Measurements from ENCODE around the gene SF3B5. TPM values are rescaled to one million over a fixed set of nuclear protein-coding genes. Genes with fewer than 3 reads are reported as not detected.
"Not testable (repeated sequence)": the region's sequence is repeated elsewhere in the genome, so short reads cannot be mapped to it uniquely, and the experiment has no call there.

Gene SF3B5
- total and polyA plus RNA-seq, 2 of the 8 experiments (the other 6 are each of a cell fraction or from before 2014, with no cell fraction given) = 195 to 588 TPM

GRCh38 chr6:144047688-144048087 lies 47.7 kb downstream of the SF3B5 start (continued):
- TF ChIP-seq CTBP2 (IDR thresholded peaks at IDR 0.05; ENCODE audit: borderline replicate concordance, insufficient read depth, insufficient read length, low read length) (no peak), SIRT6 (IDR thresholded peaks at IDR 0.05; ENCODE audit: low read length) (no peak), CBX5 (IDR thresholded peaks at IDR 0.05; ENCODE audit: low read depth, low read length) (no peak), SUZ12 (IDR thresholded peaks at IDR 0.05; ENCODE audit: low read length) (no peak), CREB1 (IDR thresholded peaks at IDR 0.05) (no peak)

GRCh38 chr6:144046672-144047071 lies 48.7 kb downstream of the SF3B5 start:
- H3K23ac ChIP-seq (ENCODE audit: insufficient read length); H2BK12ac ChIP-seq (ENCODE audit: low read depth, low read length); H3K27ac ChIP-seq (ENCODE audit: low read depth, low read length); H2BK15ac ChIP-seq (ENCODE audit: low read length); DNase-seq (ENCODE audit: low read depth in 1 of 2, low spot score in 2 of 2); H3K27me3 ChIP-seq (replicated peaks in 1 of 4; ENCODE audit: control insufficient read depth in 3 of 4, extremely low read depth in 1 of 4, insufficient read depth in 3 of 4, low read length in 3 of 4); H2BK5ac ChIP-seq (ENCODE audit: low read depth, low read length); H3K79me1 ChIP-seq (ENCODE audit: low read depth, low read length); H4K20me1 ChIP-seq (replicated peaks in 1 of 2; ENCODE audit: control insufficient read depth in 1 of 2, insufficient read depth in 2 of 2, low read length in 2 of 2); H3K9ac ChIP-seq (replicated peaks in 1 of 4; ENCODE audit: extremely low read depth in 1 of 4, low read depth in 3 of 4, low read length in 3 of 4); FAIRE-seq; H2AK5ac ChIP-seq (ENCODE audit: low read depth, low read length); H4K91ac ChIP-seq (replicated peaks; ENCODE audit: insufficient read length, low read length); H2BK120ac ChIP-seq (replicated peaks; ENCODE audit: low read depth, low read length); H3K4me3 ChIP-seq (ENCODE audit: extremely low read depth in 1 of 4, insufficient read depth in 2 of 4, low read depth in 3 of 4, low read length in 4 of 4); H3K4ac ChIP-seq (replicated peaks; ENCODE audit: insufficient read length, low read depth, low read length); H4K8ac ChIP-seq (ENCODE audit: extremely low read depth, insufficient read depth, low read length); H2BK20ac ChIP-seq (ENCODE audit: low read length); H3K23me2 ChIP-seq (ENCODE audit: low read depth, low read length); H3K9me3 ChIP-seq (ENCODE audit: insufficient read depth in 2 of 2, low read depth in 1 of 2, low read length in 1 of 2); H3K4me2 ChIP-seq (ENCODE audit: insufficient read depth in 1 of 2, low read depth in 2 of 2, low read length in 2 of 2); H3K56ac ChIP-seq (replicated peaks; ENCODE audit: insufficient read length, low read depth, low read length); H3K18ac ChIP-seq (ENCODE audit: extremely low read depth, low read length); H4K5ac ChIP-seq (ENCODE audit: insufficient read length, low read depth, low read length); H3K4me1 ChIP-seq (replicated peaks in 1 of 4; ENCODE audit: control insufficient read depth in 3 of 4, insufficient read depth in 4 of 4, low read length in 3 of 4); H3K79me2 ChIP-seq (ENCODE audit: control insufficient read depth in 1 of 2, insufficient read depth in 2 of 2, low read length in 2 of 2); H2AFZ ChIP-seq (ENCODE audit: low read length); H3K14ac ChIP-seq (ENCODE audit: insufficient read length); H3K36me3 ChIP-seq (ENCODE audit: control insufficient read depth in 2 of 4, insufficient read depth in 4 of 4, low read length in 3 of 4); POLR2A ChIA-PET (ENCODE audit: partially characterized antibody): not testable (repeated sequence)
- CTCF ChIA-PET (ENCODE audit: partially characterized antibody) = interaction anchor here (1.2 to 1.8 kb wide), 5 partner anchors 10 to 471 kb away, joined by 3 read pairs; no protein-coding TSS in a partner anchor
- WGBS, 2 experiments (ENCODE audit: extremely low coverage in 1 of 2, insufficient coverage in 1 of 2, insufficient read length in 1 of 2, insufficient replicate concordance in 2 of 2, low coverage in 1 of 2, low lambda C conversion rate in 2 of 2, missing lambda C conversion rate in 1 of 2) = 91% methylated on average over 8 of the region's 8 CpGs; no CpG with 5 or more reads in 1 of the 2 experiments
